Gastrocnemius medialis (tissue), 4 donors: ENCODE measurements around the gene ANKRD12.

ENCODE experiments used
- CTCF ChIP-seq, 5 experiments: fragments of 450-650 bp in 3 of 5; fragments of 200-600 bp in 2 of 5; sonication (generic) in 2 of 5; IDR thresholded peaks in 4 of 5; conservative IDR thresholded peaks in 1 of 5; 1 replicate in 4 of 5; 2 replicates in 1 of 5; pipeline ENCODE4 v1.5.1; 2016 to 2019; ENCODE audit warnings: antibody characterized with exemption in 5 of 5, mild to moderate bottlenecking in 3 of 5, moderate library complexity in 3 of 5
- POLR2A ChIP-seq, 2 donors: fragments of 450-650 bp; IDR thresholded peaks; one replicate each; pipeline ENCODE4 v1.6.1; 2017; ENCODE audit warnings: antibody characterized with exemption in 2 of 2, mild to moderate bottlenecking in 2 of 2, moderate library complexity in 2 of 2

- TF ChIP-seq CTCF (IDR thresholded peaks at IDR 0.05 in 4 of 5, conservative IDR thresholded peaks at IDR 0.05 in 1 of 5) (no peak), POLR2A (IDR thresholded peaks at IDR 0.05) (no peak)
Observed at GRCh38 chr18:9249254-9249653, 112.7 kb downstream of the ANKRD12 start.
